Left cardiac atrium (tissue), 4 donors: Measurements from ENCODE around the gene ELP2. TPM values are rescaled to one million over a fixed set of nuclear protein-coding genes. Genes with fewer than 3 reads are reported as not detected.
"Not testable (repeated sequence)": the region's sequence is repeated elsewhere in the genome, so short reads cannot be mapped to it uniquely, and the experiment has no call there.

Experiments
- ATAC-seq, 2 donors: fragments of 200-7000 bp; cut with Tn5 transposase; one replicate each; pipeline ENCODE4 v1.9.1; 2020; ENCODE audit warnings: mild to moderate bottlenecking in 2 of 2, moderate library complexity in 2 of 2
- DNase-seq: peaks from one replicate; pipeline ENCODE4 v3.0.0-alpha.2; 2020
- intact Hi-C, 2 donors: fragments of 100-400 bp; cut with DNase I; formaldehyde crosslinking; loops; one replicate each; pipeline versions ENCODE4 v1.14.1 to v1.15.1; 2022 to 2023
- total RNA-seq, 2 donors: library from RNA; stranded (reverse); fragmentation: NEBNext Ultra II Directional; extraction: Animal tissue kit (Norgen Biotek cat#: 25700); gene quantifications; one replicate each; pipeline ENCODE4 v1.2.1, GENCODE V29; 2021
- donor health status: DM: no; HTN: yes; CAD: no.
- donor health status: DM: no; HTN: yes; CAD: no; lungs with severe emphysema.
- donor health status: DM: yes; HTN: yes; CAD: no.
- donor health status: Dilated cardiomyopathy.

Gene ELP2
- total RNA-seq, 2 donors from 2014 or later = 41.4 to 55.7 TPM

DNA sequence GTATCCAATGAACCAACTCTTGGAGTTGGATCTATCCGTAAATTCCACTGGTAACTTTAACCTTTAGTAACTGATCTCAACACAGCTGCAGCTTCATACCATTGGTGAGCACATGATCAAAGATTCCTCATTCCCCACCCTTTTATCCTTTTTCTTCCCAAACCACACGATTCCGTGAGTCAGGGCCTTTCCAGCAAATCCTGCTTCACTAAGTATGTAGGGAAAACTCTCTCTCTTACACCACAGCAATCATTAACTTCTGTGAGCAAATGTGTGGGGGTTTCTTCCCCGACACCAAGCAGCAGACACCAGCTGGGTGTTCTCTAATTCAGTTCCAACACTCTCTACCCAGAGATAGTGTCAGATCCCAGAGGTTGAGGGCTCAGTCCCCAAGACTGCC is 23.5 kb downstream of the ELP2 start:
- ATAC-seq (no peak), DNase-seq (no peak)
- intact Hi-C loops = no loop called here

DNA sequence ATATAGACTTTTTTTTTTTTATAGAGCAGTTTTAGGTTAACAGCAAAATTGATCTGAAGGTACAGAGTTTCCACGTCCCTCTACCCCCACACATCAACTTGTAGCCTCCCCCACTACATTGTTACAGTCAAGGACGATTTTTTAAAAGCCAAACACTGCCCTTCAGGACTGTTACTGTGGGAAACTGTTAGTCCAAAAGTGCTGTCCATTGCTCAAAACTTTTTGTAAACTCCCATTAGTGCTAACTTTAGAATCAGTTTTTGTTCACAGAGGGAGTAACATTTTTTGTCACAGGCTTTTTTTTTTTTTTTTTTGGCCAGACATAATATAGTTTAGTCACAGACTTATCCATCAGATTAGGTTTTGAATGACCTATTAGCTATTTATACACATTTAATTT is 24.1 kb downstream of the ELP2 start:
- ATAC-seq (no peak), DNase-seq (no peak)
- intact Hi-C loops = no loop called here

DNA sequence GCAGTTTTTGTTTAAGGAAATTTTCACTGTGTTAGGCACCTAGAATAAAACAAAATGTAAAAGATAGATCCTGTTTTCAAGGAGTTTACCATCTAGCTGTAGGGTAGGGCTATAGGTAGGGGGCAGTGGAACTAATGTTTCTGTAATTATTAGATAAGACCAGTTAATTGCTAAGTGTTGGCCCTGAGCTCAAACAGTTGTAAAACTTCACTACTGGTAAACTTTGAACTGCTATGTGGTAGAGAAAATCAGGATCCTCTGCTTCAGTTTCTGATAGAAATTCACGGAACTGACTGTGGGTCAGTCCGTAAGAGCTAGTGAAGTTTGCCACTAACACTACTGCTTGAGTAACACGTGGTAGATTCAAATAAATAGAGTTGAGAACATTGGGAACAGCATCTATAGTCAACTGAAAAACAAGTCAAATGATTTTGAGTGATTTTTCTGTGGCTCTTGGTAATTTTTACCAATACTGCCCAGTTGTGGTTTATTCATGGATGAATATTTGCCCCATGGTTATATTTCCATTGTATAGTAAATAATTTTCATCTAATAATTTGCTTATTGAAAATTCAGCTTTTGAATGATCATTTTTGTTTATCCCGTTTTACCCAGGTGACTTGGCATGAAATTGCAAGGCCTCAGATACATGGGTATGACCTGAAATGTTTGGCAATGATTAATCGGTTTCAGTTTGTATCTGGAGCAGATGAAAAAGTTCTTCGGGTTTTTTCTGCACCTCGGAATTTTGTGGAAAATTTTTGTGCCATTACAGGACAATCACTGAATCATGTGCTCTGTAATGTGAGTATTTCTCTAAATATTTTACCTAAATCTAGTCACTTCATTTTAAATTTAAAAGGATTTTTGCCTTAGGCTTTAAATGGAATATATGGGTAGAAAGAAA is 26.4 kb downstream of the ELP2 start:
- DNase-seq = no peak
- ATAC-seq = no peak
- intact Hi-C loops = no loop called here

DNA sequence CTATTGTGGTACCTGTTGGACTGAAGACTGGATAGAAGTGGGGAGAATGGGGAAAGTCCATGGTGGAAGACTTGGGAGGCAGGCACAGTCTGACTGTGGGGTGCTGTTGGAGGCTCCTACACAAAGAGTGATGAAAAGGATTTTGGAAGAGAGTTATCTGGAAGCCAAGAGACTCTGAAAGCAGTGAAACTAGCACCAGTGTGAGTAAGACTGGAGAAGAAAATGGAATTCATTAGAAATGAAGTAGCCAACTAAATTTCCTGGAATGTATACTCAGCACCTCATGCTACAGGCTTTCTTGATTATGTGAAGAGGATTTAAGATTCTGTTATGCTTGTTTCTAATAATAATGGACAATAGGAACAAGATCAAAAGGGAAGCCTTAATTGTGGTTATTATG is 27.7 kb downstream of the ELP2 start:
- DNase-seq (no peak), ATAC-seq (no peak)
- intact Hi-C loops = no loop called here

DNA sequence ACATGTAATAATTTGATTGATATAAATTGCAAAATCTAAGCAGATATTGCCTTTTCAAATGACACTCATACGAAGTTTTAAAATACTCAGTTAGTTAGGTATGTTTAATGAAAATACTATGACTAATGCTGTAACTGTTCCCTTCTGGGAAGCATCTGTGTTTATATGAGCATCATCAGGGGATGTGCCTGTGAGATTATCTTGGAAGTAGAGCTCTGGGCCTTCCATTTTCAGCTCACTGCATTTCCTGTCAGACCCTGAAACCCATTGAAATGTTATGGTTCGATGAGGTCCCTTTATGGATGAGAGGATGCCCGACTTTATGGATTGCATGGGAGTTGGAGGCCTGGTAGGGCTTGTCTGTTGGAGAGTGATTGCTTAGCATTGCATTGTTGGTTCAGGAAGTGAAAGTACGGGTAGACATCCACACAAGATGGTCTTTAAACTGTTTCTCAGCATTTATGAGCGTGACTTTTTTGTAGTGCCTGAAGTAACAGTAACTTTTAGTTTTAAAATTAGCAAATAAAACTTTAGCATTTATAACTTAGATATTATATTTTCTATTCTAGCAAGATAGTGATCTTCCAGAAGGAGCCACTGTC is 28.7 kb downstream of the ELP2 start:
- no peak for DNase-seq
- intact Hi-C loops = no loop called here
- ATAC-seq = no peak

DNA sequence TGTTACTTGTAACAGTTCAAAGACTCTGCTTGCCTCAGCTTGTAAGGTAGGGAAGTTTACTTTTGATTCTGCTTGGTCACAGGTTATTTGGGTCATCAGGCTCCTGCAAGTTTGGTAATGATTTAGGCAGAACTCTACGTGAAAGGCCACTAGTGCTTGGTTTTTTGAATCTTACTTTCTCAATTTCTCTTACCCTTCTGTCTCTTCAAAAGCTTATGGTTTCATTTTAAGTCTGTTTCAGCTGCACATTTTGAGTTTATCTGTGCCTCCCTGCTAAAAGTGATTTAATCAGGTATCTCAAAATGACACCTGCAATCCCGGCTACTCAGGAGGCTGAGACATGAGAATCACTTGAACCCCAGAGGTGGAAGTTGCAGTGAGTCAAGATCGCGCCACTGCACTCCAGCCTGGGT is 31.3 kb downstream of the ELP2 start:
- ATAC-seq (no peak), DNase-seq (no peak)
- intact Hi-C loops = no loop called here

DNA sequence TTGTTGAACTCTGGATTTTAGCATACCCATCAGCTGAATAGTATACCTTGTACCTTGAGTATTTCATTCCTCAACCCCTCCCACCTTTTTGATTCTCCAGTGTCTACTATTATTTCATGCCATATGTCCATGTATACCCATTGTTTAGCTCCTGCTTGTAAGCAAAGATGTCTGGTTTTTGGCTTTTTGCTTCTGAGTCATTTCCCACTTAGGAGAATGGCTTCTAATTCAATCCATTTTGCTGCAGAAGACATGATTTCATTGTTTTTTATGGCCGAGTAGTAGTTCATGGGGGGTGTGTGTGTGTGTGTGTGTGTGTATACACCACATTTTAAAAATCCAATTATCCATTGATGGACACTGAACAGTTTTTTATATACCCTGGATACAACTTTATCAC is 33.3 kb downstream of the ELP2 start:
- DNase-seq (no peak), ATAC-seq (no peak)
- intact Hi-C loops = no loop called here

DNA sequence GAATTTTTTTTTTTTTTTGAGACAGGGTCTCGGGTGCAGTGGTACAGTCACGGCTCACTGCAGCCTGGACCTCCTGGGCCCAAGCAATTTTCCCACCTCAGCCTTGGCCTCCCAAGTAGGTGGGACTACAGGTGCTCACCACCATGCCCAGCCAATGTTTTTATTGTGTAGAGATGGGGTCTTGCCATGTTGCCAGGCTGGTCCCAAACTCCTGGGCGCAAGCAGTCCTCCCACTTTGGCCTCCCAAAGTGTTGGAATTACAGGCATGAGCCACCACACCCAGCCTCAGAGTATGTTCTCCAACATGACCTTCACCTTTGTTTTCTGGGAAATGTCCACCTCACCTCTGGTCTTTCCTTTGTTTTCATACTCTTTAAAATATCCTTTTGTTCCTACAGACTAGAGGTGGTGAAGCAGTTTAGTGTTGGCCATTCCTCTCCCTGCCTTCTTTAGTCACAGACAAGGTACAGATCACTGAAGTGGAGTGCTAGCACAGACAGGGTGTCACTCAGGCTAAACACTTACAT is 38.1 kb downstream of the ELP2 start:
- intact Hi-C loops = no loop called here
- DNase-seq = no peak
- ATAC-seq = no peak

DNA sequence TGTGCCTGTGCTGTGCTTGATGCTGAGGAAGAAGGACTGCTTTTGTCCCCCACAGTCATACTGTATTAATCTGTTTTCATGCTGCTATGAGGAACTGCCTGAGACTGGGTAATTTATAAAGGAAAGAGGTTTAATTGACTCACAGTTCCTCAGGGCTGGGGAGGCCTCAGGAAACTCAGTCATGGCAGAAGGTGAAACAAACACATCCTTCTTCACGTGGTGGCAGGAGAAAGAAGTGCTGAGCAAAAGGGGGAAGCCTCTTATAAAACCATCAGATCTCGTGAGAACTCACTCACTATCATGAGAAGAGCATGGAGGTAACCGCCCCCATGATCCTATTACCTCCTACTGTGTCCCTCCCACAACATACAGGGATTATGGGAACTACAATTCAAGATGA is 38.6 kb downstream of the ELP2 start:
- intact Hi-C loops, ATAC-seq, DNase-seq: not testable (repeated sequence)

DNA sequence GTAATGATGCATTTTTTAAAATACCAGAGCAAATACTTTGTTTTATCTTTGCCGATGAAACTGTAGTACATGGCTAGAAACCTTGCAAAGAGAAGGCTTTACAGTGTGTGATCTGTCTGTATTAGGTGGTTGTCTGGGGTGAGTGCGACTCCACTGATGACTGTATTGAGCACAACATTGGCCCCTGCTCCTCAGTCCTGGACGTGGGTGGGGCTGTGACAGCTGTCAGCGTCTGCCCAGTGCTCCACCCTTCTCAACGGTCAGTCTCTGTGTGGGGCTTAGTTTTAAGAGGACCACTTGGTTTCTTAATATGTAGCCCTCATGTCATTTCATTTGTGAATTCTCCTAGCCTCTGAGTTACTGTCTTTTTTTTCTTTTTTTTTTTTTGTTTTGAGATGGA is 40.2 kb downstream of the ELP2 start:
- ATAC-seq (no peak), DNase-seq (no peak)
- intact Hi-C loops = no loop called here

DNA sequence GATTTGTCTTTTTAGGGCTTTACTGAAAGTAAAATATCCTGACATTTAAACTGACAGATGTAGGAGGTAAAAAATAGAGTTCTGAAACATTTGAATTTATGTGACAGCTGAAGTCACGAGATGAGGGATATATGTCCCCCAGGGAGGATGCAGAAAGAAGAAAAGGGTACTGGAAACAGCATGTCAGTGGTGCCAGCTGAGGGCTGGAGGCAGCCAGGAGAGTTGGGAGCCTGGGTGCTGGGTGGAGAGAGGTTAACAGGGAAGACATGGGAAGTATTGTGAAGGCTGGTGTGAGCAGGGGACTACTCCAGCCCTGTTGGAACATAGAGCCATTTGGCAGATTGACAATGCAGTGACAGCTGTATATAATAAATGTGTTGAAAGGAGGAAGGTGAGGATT is 45.8 kb downstream of the ELP2 start:
- intact Hi-C loops = no loop called here
- ATAC-seq (no peak), DNase-seq (no peak)

DNA sequence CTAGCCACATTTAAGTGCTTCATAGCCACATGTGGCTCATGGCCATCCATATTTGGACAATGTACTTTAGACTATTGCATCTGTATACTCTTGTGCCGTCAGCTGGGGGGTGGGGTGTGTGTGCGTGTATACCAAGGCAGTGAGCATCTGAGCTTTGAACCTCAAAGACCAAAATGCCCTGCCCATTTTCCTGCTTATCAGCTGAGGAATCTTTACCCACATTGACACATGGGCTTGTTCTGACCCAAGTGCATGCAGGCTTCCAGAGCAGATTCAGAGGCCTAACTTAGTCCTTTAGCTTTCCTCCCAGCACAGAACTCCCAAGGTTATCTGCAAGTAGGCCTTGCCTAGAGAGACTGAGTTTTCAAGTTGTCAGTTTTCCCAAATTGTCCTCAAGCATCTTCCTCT is 46.5 kb downstream of the ELP2 start:
- intact Hi-C loops = no loop called here
- ATAC-seq = no peak
- DNase-seq = no peak

DNA sequence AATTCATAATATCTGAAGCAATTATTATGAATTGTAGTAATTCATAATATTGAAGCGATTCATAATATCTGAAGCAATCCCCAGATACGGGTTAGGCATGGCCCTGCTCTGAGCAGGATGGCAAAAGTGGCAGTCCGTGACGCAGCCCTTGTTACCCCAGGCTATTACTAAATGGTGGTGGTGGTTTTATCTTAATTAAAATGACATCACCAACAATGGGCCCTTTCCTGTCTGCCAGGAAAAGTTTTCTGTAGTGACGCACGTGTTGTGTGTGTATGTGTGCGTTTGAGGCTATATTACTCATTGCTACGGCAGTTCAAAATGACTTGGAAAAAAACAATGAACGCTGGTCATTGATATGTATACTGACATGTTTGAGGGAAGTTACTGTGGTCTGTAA is 47.0 kb downstream of the ELP2 start:
- no peak for ATAC-seq
- intact Hi-C loops = no loop called here
- no peak for DNase-seq

DNA sequence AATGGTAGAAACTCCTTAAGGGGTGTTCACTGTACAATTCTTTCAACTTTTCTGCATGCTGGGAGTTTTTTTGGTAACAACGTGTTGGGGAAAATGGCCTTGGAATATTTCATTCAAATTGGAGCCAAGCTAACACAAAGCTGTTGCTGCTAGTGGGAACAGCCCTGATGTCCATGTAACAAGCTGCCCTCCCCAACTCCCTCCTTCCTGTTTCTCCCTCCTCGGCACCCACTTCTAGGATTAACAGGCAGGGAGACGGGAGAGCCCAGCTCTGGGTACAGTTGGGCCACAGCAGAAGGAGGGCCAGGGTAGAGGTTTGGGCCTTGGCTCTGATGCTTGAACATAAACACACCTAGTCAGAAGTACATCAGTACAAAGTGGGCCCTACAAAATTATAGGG is 48.2 kb downstream of the ELP2 start:
- intact Hi-C loops = no loop called here
- DNase-seq (no peak), ATAC-seq (no peak)

DNA sequence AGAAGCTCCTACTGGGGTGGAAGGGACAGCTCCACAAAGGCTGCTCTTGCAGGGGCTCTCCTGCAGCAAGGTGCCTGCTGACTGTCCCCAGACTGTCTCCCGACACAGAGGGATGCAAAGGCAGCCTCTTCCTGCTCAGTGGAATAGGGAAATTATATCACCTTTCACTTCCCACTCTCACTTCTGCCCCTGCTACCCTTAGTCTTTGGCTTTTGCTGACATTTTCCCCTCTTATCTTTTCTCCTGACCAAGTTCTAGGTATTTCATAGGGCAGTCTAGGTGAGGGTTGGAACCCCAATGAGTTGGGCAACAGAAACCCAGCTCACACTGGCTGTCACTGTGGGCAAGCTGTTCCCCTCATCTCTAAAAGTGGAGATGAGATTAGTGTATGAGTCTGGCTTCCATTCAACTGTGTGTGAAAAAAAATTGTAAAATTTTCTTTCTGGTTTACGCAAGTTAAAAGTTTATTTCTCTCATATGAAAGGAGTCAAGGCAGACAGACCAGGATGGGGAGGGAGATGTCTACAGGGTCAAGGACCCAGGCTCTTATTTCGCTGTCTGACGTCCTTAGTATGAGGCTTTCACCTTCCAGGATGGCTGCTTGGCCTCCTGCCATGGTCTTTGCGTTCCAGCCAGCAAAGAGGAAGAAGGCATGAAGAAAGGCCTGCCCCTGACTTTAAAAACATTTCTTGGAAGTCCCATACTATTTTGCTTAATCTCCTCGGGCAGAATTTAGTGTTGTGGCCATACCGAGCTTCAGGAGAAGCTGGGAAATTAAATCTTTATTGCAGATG is 50.1 kb downstream of the ELP2 start:
- intact Hi-C loops = no loop called here
- ATAC-seq (peak; percentile 74), DNase-seq (peak; percentile 80)

DNA sequence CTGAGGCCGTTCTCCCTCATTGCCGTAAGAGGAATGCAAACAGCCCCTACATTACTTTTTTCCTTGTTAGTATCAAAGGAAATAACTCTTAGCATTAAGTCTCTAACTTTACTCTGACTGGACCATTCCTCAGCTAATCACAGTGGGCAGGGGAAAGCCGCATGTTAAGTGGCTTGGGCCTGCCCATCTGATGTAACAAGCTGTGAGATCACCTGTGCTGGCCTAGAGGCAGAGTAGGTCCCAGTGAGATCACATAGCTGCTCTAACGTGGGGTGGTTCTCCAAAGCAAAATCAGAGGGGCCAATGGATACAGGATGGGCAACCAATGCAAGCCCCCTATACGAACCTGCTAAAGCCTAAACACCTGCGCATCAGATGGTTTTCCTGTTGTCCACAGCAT is 51.7 kb downstream of the ELP2 start:
- intact Hi-C loops = no loop called here
- DNase-seq (no peak), ATAC-seq (no peak)

DNA sequence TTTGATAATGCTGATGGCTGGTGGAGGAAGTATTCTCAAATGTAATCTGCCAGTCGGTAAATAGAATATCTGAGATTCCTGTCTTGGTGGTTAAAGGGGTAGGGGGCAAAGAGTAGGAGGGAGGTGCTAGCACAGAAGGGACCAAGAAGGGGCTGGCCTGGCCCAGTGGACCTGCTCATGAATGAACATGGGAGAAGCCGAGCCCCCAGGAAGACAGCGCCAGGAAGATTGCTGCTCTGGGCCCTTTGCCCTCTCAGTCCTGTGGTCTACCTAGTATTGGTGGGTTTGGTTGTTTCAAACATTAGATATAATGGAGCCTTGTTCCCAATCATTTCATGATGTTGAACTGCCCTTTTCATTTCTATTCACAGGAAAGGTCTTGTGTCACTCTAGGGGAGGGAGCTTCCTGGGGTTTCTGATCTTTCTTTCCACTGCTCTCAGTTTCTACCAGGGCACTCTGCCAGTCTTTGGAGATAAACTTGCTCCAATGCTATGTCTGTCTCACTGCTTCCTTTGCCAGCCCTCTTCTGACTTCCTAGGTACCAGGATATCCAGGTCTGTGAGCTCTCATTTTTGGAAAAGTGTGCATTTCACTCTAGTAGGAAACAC is 52.3 kb downstream of the ELP2 start:
- DNase-seq = no peak
- ATAC-seq = peak in 1 of 2 donors; percentile 27
- intact Hi-C loops = no loop called here

DNA sequence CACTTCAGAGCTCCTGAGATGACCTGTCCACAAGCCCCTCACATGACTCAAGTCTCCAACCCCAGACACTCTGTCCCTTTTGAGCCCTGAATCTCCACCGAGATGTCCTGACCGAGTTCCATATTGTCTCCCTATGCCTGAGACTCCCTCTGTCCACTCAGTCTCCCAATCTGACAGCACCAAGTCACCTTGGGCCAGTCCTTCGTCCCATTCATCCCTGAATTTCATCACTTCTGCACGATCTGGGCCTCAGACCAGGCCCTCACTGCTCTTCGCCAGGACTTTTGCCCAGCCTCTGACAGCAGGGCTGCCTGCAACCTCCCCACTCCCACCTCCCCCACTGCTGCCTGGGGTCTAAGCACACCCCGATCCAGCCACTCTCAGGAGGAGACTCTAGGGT is 53.3 kb downstream of the ELP2 start:
- no peak for DNase-seq
- intact Hi-C loops = no loop called here
- ATAC-seq = no peak

DNA sequence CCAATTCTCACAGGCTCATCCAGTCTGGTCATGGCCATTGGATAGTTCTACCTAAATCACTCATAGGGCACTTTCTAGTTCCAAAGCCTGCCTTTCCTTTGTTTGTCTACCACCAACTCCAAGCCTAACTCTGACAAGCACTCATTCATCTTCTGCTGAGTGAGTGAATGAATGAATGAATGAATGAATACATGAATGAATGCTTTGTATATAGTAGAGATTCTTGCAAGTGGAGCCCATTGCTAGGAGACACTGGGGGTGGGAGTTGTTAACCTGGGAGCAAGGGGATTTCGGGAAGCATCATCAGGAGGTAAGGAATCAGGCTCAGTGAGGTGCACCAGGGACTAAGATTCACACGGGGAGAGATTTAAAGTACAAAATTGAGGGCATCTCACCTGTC is 54.3 kb downstream of the ELP2 start:
- ATAC-seq (no peak), DNase-seq (no peak)
- intact Hi-C loops = no loop called here

DNA sequence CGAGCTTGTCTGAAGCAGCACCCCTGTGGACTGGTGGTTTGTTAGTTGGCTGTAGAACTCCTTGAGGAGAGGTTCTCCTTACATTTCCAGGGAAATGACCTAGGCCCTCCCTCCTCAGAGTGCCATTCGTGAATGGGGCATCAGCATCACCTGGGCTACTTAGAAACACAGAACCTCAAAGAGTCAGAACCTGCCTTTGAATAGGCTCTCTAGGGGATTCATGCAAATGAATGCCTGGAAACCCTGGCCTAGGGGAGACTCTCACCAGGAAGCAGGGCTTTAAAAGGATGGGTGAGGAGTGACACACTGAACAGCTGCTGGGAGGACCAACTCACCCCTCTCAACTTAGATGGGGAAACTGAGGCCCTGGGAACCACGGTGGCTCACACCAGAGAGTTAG is 55.5 kb downstream of the ELP2 start:
- ATAC-seq (no peak), DNase-seq (no peak)

More for the DNA sequence above, 55.5 kb downstream of the ELP2 start:
- intact Hi-C loops = loop anchor here in 1 of 2 donors (5.0 kb wide), 1 partner anchor 107 kb away; no protein-coding TSS in a partner anchor
